OCI-LY7 (cell line): ENCODE data around the gene HIPK3. TPM values are rescaled to one million over a fixed set of nuclear protein-coding genes. Genes with fewer than 3 reads are reported as not detected.
A peak's percentile ranks its signal among the peaks of the same experiment; 100 is the strongest.

Experiments used
- BruUV-seq: library from RNA; stranded (reverse); fragments of 400-500 nt; replicated peaks from 2 replicates; lab custom pipeline; 2021; lab: Mats Ljungman, UMichigan
- CTCF ChIA-PET: fragments of 300-600 bp; sonication (Branson Sonifier 250); formaldehyde crosslinking; loops from one replicate; lab custom pipeline; 2022; ENCODE audit warnings: antibody characterized with exemption; ENCODE audit not compliant: unreplicated experiment; lab: Charles Lee
- POLR2A ChIA-PET: fragments of 300-600 bp; sonication (Branson Sonifier 250); formaldehyde crosslinking; loops from one replicate; lab custom pipeline; 2022; ENCODE audit warnings: antibody characterized with exemption; lab: Charles Lee
- DNase-seq: peaks from one replicate; pipeline ENCODE4 v3.0.0-alpha.2; 2015; ENCODE audit warnings: low spot score
- H2AFZ ChIP-seq: fragments of 200-600 bp; sonication (generic), shearing (Covaris generic); 2 replicates; pipeline ENCODE4 v1.6.1; 2014; ENCODE audit warnings: mild to moderate bottlenecking, antibody characterized with exemption, low read length, moderate library complexity
- H3K27ac ChIP-seq: fragments of 200-600 bp; sonication (generic); 2 replicates; pipeline ENCODE4 v1.5.1; 2014; ENCODE audit warnings: mixed run types, low read depth, mild to moderate bottlenecking, moderate library complexity, low read length, inconsistent platforms; ENCODE audit not compliant: poor library complexity, severe bottlenecking
- H3K36me3 ChIP-seq: fragments of 200-600 bp; sonication (generic); 2 replicates; pipeline ENCODE4 v1.6.1; 2014; ENCODE audit warnings: mild to moderate bottlenecking, antibody characterized with exemption, low read length, moderate library complexity, mixed read lengths; ENCODE audit not compliant: insufficient read depth
- H3K4me1 ChIP-seq: fragments of 200-600 bp; sonication (generic); 2 replicates; pipeline ENCODE4 v1.5.1; 2014; ENCODE audit warnings: mild to moderate bottlenecking, low read length; ENCODE audit not compliant: insufficient read depth, poor library complexity, severe bottlenecking
- H3K4me2 ChIP-seq: fragments of 200-600 bp; sonication (generic); 2 replicates; pipeline ENCODE4 v1.6.1; 2014; ENCODE audit warnings: mild to moderate bottlenecking, low read length
- H3K4me3 ChIP-seq: fragments of 200-600 bp; sonication (generic); 2 replicates; pipeline ENCODE4 v1.5.1; 2014; ENCODE audit warnings: mild to moderate bottlenecking, low read depth, low read length; ENCODE audit not compliant: poor library complexity, severe bottlenecking
- H3K79me2 ChIP-seq: fragments of 200-600 bp; sonication (generic); 2 replicates; pipeline ENCODE4 v1.6.1; 2016; ENCODE audit warnings: low read depth, mild to moderate bottlenecking, low read length, moderate library complexity, mixed read lengths; ENCODE audit not compliant: insufficient read depth
- H3K9me2 ChIP-seq: fragments of 200-600 bp; sonication (generic); 2 replicates; pipeline ENCODE4 v1.6.1; 2016; ENCODE audit warnings: mild to moderate bottlenecking, low read length, mixed read lengths; ENCODE audit not compliant: insufficient read depth
- H3K9me3 ChIP-seq: fragments of 200-600 bp; sonication (generic); 2 replicates; pipeline ENCODE4 v1.6.1; 2014; ENCODE audit warnings: mild to moderate bottlenecking, mixed run types, low read length, mixed read lengths
- H4K20me1 ChIP-seq: fragments of 200-600 bp; sonication (generic); 2 replicates; pipeline ENCODE4 v1.6.1; 2014; ENCODE audit warnings: mild to moderate bottlenecking, antibody characterized with exemption, low read length, moderate library complexity, mixed read lengths; ENCODE audit not compliant: insufficient read depth
- EZH2phosphoT487 ChIP-seq: fragments of 200-600 bp; sonication (generic); IDR thresholded peaks from 2 replicates; pipeline ENCODE4 v1.6.1; 2018; ENCODE audit warnings: low read depth, borderline replicate concordance, mild to moderate bottlenecking, mixed run types, antibody characterized with exemption, low read length, moderate library complexity, mixed read lengths
- intact Hi-C: fragments of 100-400 bp; cut with micrococcal nuclease; formaldehyde crosslinking; loops from one replicate; pipeline ENCODE4 v1.10.0; 2022; ENCODE audit not compliant: unreplicated experiment
- total RNA-seq, 2 experiments: library from RNA; depleted of rRNA in 1 of 2; stranded (reverse); fragments of >200 nt in 1 of 2; shearing (Covaris generic) in 1 of 2; gene quantifications; 2 replicates each; pipeline ENCODE4 v1.2.3, GENCODE V29; 2014 to 2022
- TF ChIP-seq, protein P1 (sequence below): fragments of 200-600 bp; sonication (generic); conservative IDR thresholded peaks from 2 replicates; pipeline ENCODE4 v1.5.1; 2014; ENCODE audit warnings: mild to moderate bottlenecking, antibody characterized with exemption, low read length, moderate library complexity, mixed read lengths

Gene HIPK3
- total RNA-seq, 2 experiments from 2014 or later, result 19.0 to 28.4 TPM

DNA sequence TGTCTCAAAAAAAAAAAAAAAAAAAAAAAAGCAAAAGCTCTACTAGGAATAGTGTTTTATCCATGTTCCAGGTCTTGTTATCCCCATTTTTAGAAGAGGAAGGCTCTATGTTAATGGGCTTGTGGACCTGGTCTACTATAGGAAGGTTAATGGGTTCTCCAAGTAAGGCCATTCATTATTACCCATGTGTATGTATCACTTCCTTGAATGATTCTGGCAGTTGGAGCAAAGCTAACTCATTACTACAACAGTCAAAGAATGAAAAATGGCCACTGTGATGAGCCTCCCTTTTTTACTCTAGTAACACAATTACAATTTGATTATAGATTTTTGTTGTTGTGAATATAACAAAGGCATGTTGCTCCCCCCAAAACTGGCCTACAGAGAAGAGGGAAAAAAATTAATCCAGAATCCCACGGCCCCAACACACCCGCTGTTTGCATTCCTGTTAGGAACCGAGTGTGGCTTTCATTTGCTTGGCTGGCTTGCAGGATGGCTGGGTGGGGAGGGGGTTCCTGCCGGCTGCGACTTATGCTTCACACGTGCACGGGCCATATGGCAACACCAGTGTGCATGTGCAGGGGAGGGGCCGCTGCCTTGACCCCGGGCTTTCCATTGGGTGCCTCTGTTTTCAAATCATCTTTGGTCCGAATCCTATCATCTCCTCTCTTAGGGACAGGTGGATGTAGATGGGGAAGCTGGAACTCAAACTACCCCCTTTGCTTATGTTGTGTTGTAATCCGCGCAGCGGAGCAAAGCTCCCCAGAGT, 148.8 kb downstream of the HIPK3 start:
- peak; percentile 67 for DNase-seq
- peaks cover 9% of the 10 kb centered on the region; the same call in 1 of the 2 replicates for H3K36me3 ChIP-seq
- peak overlapping the region; percentile 88 for H3K27ac ChIP-seq
- peaks cover 91% of the 10 kb centered on the region for H3K79me2 ChIP-seq
- intact Hi-C loops, result loop anchor here (5.0 kb wide), 1 partner anchor 71 kb away; no protein-coding TSS in a partner anchor
- H3K4me1 ChIP-seq, result peaks cover 94% of the 10 kb centered on the region
- POLR2A ChIA-PET, result interaction anchor here (0.5 to 8.0 kb wide), 28 partner anchors 9 to 1574 kb away, joined by 3 to 76 read pairs (median 4); partner anchors contain the start of gene LMO2
- TSS peak; percentile 36 for BruUV-seq
- peak overlapping the region; percentile 37 for H3K4me3 ChIP-seq
- TF ChIP-seq EZH2phosphoT487, result no peak
- TF ChIP-seq, protein P1, sequence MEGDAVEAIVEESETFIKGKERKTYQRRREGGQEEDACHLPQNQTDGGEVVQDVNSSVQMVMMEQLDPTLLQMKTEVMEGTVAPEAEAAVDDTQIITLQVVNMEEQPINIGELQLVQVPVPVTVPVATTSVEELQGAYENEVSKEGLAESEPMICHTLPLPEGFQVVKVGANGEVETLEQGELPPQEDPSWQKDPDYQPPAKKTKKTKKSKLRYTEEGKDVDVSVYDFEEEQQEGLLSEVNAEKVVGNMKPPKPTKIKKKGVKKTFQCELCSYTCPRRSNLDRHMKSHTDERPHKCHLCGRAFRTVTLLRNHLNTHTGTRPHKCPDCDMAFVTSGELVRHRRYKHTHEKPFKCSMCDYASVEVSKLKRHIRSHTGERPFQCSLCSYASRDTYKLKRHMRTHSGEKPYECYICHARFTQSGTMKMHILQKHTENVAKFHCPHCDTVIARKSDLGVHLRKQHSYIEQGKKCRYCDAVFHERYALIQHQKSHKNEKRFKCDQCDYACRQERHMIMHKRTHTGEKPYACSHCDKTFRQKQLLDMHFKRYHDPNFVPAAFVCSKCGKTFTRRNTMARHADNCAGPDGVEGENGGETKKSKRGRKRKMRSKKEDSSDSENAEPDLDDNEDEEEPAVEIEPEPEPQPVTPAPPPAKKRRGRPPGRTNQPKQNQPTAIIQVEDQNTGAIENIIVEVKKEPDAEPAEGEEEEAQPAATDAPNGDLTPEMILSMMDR, result no peak
- no peak overlapping the region for H2AFZ ChIP-seq
- CTCF ChIA-PET, result interaction anchor here (1.1 kb wide), 1 partner anchor 13 kb away, joined by 3 read pairs; no protein-coding TSS in a partner anchor
- no peaks in the 10 kb centered on the region for H3K9me3 ChIP-seq
- no peaks in the 10 kb centered on the region; the same call in 1 of the 2 replicates for H4K20me1 ChIP-seq
- no peaks in the 10 kb centered on the region for H3K9me2 ChIP-seq
- H3K4me2 ChIP-seq, result peak overlapping the region; percentile 89

Other genes with a start within 250 kb of the HIPK3 start
- 0.66 and 0.82 TPM in 2 replicates for gene DEPDC7, start 241.5 kb upstream of the HIPK3 start, total RNA-seq (2014; rRNA removed; shearing (Covaris generic))
- 1.5 and 1.6 TPM in 2 replicates for gene DEPDC7, start 241.5 kb upstream of the HIPK3 start, total RNA-seq (2022)
- gene TCP11L1, start 217.8 kb upstream of the HIPK3 start, total RNA-seq (2014; rRNA removed; shearing (Covaris generic)), result 22.7 and 24.6 TPM in 2 replicates
- 26.1 and 32.6 TPM in 2 replicates for gene TCP11L1, start 217.8 kb upstream of the HIPK3 start, total RNA-seq (2022)
- 31.9 and 45.1 TPM in 2 replicates for gene CSTF3, start 95.9 kb upstream of the HIPK3 start, total RNA-seq (2014; rRNA removed; shearing (Covaris generic))
- 55.7 and 64.2 TPM in 2 replicates for gene CSTF3, start 95.9 kb upstream of the HIPK3 start, total RNA-seq (2022)
- gene KIAA1549L, start 118.7 kb downstream of the HIPK3 start, total RNA-seq (2014; rRNA removed; shearing (Covaris generic)), result 24.5 and 30.0 TPM in 2 replicates
- gene KIAA1549L, start 118.7 kb downstream of the HIPK3 start, total RNA-seq (2022), result 36.6 and 37.3 TPM in 2 replicates